SW 1271 (cell line): Measurements from ENCODE around the gene RASD2.

Experiments
- DNase-seq, 2 experiments: peaks; one replicate each; lab custom pipeline; 2025; lab: John Stamatoyannopoulos, UW

Gene RASD2

DNA sequence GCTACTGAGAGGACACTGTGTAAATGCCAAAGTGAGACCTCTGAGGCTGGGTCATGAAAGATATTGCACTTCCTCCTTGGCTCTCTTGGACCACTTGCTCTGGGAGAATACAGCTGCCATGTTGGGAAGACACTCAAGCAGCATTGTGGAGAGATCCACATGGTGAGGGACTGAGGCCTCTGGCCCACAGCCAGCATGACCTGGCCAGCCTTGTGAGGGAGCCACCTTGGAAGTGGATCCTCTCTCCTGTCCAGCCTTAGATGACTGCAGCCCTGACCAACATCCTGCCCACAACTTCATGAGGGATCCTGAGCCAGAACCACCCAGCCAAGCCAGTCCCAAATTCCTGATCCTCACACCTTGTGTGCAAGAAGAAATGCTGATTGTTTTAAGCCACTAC is 46.1 kb downstream of the RASD2 start:
- no peak for DNase-seq

DNA sequence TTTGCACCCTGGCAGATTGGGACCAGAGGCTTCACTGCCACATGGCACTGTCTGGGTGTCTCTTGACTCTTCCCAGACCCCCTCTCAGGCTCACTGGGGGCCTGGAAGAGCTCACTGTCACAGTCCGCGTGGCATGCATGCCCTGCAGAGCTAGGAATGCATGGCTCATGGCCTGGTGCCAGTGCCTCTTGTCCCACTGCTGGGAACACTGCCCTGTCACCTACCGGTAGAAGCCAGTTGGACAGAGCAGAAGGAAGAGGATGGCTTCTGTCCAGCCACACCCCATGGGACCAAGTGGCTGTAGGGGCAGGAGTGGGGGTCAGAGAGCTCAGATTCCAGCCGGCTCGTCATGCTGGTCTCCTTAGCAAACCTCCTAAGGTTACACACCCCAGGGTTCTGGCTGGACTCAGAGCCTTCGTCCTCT is 46.8 kb downstream of the RASD2 start:
- DNase-seq = peak in 1 of 2 experiments; percentile 6

GRCh38 chr22:35587896-35588295 is 47.3 kb downstream of the RASD2 start:
- DNase-seq = no peak

GRCh38 chr22:35589071-35589755 is 48.6 kb downstream of the RASD2 start:
- DNase-seq = peak; percentile 90 to 96

- no peak for DNase-seq
Observed at GRCh38 chr22:35589756-35590093, 49.1 kb downstream of the RASD2 start.

- peak in 1 of 2 experiments; percentile 3 for DNase-seq
Observed at GRCh38 chr22:35590634-35591295, 50.1 kb downstream of the RASD2 start.

GRCh38 chr22:35591714-35592417 is 51.2 kb downstream of the RASD2 start:
- no peak for DNase-seq

DNA sequence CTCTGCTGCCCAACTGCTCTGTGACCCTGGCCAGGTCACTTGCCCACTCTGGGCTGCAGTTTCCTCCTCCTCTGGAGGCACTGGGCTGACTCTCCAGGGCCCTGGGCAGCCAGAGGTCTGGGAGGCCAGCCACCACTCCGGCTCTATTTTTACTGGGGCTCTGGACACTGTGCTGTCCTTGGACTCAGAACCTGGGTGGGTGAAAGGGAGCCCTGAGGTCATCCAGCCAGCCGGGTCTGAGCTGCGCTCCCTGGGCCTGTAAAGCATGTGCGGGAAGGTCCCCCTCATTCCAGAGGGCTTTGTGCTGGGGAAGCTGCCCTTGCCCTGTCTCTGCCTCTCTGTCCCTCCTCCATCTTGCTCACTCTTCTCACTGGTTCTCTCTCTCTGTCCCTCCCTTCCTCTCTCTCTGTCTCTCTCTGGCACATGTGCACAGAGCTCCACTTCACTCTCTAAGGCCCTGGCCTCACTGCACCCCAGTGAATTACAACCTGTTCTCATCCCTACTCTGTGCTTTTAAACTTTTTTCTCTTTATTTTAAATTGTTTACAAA is 51.9 kb downstream of the RASD2 start:
- no peak for DNase-seq

DNA sequence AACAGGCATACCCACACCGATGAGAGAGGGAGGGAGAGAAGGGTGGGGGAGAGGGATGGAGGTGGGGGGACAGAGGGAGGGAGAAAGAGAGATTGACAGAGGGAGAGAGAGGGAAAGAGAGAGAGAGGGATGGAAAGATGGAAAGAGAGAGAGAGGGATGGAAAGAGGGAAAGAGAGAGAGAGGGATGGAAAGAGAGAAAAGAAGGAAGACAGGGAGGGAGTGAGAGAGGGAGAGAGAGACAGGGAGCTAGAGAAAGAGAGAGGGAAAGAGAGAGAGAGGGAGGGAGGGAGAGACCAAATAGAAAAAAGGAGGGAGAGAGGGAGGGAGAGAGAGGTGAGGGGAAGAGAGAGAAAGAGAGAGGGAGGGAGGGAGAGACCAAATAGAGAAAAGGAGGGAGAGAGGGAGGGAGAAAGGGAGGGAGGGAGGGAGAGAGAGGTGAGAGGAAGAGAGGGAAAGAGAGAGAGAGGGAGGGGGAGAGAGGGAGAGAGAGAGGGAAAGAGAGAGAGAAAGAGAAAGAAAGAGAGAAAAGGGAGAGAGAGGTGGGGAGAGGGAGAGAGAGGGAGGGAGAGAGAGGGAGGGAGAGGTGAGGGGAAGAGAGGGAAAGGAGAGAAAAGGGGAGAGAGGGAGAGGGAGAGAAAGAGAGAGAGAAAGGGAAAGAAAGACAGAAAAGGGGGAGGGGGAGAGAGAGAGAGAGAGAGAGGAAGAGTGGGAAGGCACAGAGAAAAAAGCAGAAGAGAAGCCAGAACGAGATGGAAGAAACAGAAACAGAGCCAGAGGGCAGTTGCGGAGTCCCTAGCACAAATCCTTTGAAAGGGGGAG is 52.6 kb downstream of the RASD2 start:
- DNase-seq = no peak

- no peak for DNase-seq
Observed at GRCh38 chr22:35593891-35594470, 53.4 kb downstream of the RASD2 start.

GRCh38 chr22:35594686-35595085 is 54.1 kb downstream of the RASD2 start:
- no peak for DNase-seq

DNA sequence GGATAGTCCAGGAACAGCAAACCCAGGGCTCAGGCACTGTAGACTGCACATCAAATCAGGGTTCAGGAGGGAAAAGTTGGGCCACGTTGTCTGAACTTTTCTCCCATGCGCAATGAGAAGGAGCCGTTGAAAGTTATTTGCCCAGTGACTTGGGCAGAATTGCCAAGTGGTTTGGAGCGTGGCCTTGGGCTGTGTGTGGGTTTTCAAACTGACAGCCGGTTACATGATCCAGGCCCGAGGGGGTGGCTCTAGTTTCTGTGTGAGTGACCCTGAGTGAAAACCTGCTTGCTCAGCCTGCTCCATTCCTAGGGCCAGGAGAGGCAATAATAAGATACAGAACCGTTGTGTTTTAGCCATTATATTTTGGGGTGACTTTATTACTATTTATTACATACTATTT is 56.2 kb downstream of the RASD2 start:
- DNase-seq = no peak

- DNase-seq = no peak
Observed at GRCh38 chr22:35597692-35598395, 57.2 kb downstream of the RASD2 start.

DNA sequence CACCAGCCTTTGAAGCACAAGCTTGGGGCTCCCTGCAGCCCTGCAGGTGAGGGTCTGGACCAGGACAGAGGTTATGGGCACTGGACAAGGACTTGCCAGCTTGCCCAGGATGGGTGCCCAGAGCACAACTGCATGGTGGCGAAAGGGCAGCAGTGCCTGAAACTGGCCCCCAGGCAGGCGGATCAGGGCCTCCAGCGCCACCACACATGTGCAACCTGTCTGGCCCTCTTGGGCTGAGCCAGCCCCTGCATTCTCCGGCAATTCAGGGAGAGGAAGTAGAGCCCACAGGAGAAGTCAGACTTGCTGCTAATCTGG is 57.7 kb downstream of the RASD2 start:
- DNase-seq = no peak

DNA sequence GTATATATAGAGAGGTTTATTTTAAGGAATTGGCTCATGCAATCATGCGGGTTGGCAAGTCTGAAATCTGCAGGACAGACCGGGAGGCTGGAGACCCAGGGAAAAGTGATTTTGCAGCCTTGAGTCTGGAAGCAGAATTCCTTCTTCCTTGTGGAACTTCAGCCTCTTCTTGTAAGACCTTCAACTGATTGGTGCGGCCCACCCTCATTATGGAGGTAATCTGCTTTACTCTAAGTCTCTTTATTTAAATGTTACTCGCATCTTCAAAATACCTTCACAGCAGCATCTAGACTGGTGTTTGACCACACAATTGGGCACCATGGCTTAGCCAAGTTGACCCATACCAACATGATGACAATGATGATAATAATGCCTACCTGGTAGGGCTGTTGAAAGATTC is 58.7 kb downstream of the RASD2 start:
- no peak for DNase-seq

DNA sequence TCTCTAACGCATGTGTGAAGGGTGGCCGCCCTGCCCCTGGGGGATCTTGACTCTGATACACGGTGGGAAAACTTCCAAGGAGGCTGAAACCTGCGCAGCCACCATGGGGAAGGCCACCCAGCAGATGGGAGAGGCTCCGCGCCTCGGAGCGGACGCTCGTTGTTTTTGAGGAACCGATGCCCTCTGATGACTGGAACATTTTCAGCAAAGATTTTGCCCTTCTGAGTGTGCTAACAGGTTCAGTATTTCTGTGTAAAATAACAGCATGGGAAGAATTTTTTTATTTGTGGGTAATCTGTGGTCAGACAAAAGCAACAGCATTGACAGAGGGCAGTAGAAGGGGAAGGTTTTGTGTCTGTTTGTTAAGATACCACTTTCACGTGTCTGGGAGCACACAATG is 59.8 kb downstream of the RASD2 start:
- no peak for DNase-seq

DNA sequence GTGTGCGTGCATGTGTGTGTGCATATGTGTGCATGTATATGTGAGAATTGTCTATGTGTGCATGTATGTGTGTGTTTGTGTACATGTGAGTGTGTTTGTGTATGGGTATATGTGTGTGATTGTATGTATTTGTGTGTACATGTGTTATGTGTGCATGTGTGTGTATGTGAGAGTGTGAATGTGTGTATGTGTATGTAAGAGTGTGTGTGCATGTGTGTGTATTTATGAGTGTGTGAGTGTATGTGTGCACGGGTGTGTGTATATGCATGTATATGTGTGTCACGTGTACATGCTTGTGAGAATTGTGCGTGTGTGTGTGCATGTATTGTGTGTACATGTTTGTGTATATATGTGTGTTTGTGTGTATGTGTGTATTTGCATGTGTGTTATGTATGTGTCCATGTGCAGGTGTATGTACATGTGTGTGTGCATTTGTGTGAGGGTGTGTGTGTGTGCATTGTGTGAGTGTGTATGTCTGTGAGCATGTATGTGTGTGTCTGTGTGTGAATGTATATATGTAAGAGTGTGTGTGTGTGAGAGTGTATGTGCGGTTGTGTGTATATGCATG is 60.5 kb downstream of the RASD2 start:
- DNase-seq = no peak

GRCh38 chr22:35601743-35602615 is 61.3 kb downstream of the RASD2 start:
- DNase-seq = no peak
